ENCODE results near the gene ZFHX2. TPM values are rescaled to one million over a fixed set of nuclear protein-coding genes. Genes with fewer than 3 reads are reported as not detected.

The ZFHX2 gene
- polyA plus RNA-seq, 1 of the 3 experiments (the other 2 are of a cell fraction): 0.77 TPM

GRCh38 chr14:23577710-23578392 is 26.3 kb upstream of the ZFHX2 start:
- peak; percentile 84 for DNase-seq
- Histone ChIP-seq H3K4me1 (ENCODE audit: control insufficient read depth in 1 of 2, insufficient read depth in 2 of 2, low read depth in 1 of 2, low read length in 1 of 2) (peaks cover 0 to 25% of the 10 kb centered on the region in 2 experiments; a peak in 1 of 4 replicates), H2AFZ (ENCODE audit: low read depth) (peak overlapping the region; percentile 81; the same call in 1 of the 2 replicates), H3K79me2 (ENCODE audit: insufficient read depth) (no peaks in the 10 kb centered on the region), H3K9me3 (no peaks in the 10 kb centered on the region), H3F3A (replicated peaks; ENCODE audit: insufficient read depth) (no peaks in the 10 kb centered on the region), H3K27me3 (ENCODE audit: insufficient read depth) (no peaks in the 10 kb centered on the region), H3K4me2 (peak overlapping the region; percentile 82), H3K36me3 (replicated peaks in 1 of 2; ENCODE audit: control insufficient read depth in 1 of 2, insufficient read depth in 2 of 2, low read length in 1 of 2) (no peaks in the 10 kb centered on the region), H3K4me3 (ENCODE audit: low read depth in 2 of 2, low read length in 1 of 2) (peak overlapping the region; percentile 61 to 66), H3K27ac (ENCODE audit: low read depth in 2 of 2, low read length in 1 of 2) (peak overlapping the region in 1 of 2 experiments; percentile 94; a peak in 2 of 4 replicates), H3K9ac (peak overlapping the region; percentile 47), H4K20me1 (ENCODE audit: insufficient read depth) (no peaks in the 10 kb centered on the region), H3K9me2 (no peaks in the 10 kb centered on the region)
- CTCF ChIA-PET: interaction anchor here (0.7 to 4.3 kb wide), 6 partner anchors 12 to 558 kb away, joined by 3 to 19 read pairs (median 4); partner anchors contain the start of gene PSME1
- peak; percentile 20; the same call in 1 of the 2 replicates for TF ChIP-seq MXI1 (IDR thresholded peaks at IDR 0.05; ENCODE audit: low read depth, low read length)
- TF ChIP-seq RFX5 (IDR thresholded peaks at IDR 0.05; ENCODE audit: low read length): no peak
- no peak for TF ChIP-seq USF1 (IDR thresholded peaks at IDR 0.05; ENCODE audit: borderline replicate concordance, low read depth)
- 3% methylated on average over 20 of the region's 24 CpGs for WGBS (ENCODE audit: low lambda C conversion rate)
- POLR2A ChIA-PET: interaction anchor here (1.0 to 1.5 kb wide), 3 partner anchors 11 to 22 kb away, joined by 3 to 6 read pairs (median 4); partner anchors contain the start of gene AP1G2

DNA sequence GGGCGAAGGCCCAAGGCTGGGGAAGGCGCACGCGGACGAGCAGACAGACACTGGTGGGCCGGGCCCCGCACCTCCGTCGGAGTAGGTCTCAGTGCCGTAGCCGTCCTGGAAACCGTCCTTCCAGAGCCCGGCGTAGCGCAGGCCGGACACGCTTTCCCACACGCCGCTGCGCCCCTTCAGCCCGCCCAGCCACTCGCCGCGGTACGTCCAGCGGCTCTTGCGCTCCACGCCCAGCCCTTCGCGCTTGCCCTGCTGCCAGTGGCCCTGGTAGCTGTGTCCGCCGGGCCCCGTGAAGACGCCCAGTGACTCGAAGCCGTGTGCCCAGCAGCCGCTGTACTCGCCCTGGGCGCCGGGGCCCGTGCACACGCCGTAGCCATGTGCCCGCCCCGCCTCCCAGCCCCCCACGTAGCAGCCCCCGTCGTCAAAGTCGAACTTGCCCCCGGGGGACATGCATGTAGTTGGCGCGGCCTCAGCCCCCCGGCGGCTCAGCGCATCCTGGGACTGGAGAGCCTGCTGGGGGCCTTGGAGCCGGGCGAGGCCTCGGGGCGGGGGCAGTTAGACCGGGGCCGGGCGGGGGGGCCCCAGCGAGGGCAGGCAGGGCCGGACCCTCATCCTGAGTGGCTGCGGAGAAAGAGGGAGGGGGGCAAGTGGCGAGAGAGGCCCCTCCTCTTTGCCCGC is 25.6 kb upstream of the ZFHX2 start:
- Histone ChIP-seq H3K4me1 (ENCODE audit: control insufficient read depth in 1 of 2, insufficient read depth in 2 of 2, low read depth in 1 of 2, low read length in 1 of 2) (peaks cover 0 to 22% of the 10 kb centered on the region in 2 experiments; a peak in 1 of 4 replicates), H3K9ac (peak overlapping the region; percentile 47; the same call in 1 of the 2 replicates), H3K27me3 (ENCODE audit: insufficient read depth) (no peaks in the 10 kb centered on the region), H3K27ac (ENCODE audit: low read depth in 2 of 2, low read length in 1 of 2) (peak overlapping the region in 1 of 2 experiments; percentile 94; a peak in 2 of 4 replicates), H3K79me2 (ENCODE audit: insufficient read depth) (no peaks in the 10 kb centered on the region), H2AFZ (ENCODE audit: low read depth) (peak overlapping the region; percentile 35; the same call in 1 of the 2 replicates), H3K9me3 (no peaks in the 10 kb centered on the region), H4K20me1 (ENCODE audit: insufficient read depth) (no peaks in the 10 kb centered on the region), H3K36me3 (replicated peaks in 1 of 2; ENCODE audit: control insufficient read depth in 1 of 2, insufficient read depth in 2 of 2, low read length in 1 of 2) (no peaks in the 10 kb centered on the region), H3F3A (replicated peaks; ENCODE audit: insufficient read depth) (no peaks in the 10 kb centered on the region), H3K9me2 (no peaks in the 10 kb centered on the region), H3K4me2 (peak overlapping the region; percentile 82), H3K4me3 (ENCODE audit: low read depth in 2 of 2, low read length in 1 of 2) (peak overlapping the region; percentile 61 to 66; a peak in 3 of 4 replicates)
- TF ChIP-seq SMC3 (IDR thresholded peaks at IDR 0.05; ENCODE audit: low read depth, low read length) (no peak), MAX (IDR thresholded peaks at IDR 0.05; ENCODE audit: low read depth) (peak; percentile 34; the same call in 1 of the 2 replicates), SIN3A (IDR thresholded peaks at IDR 0.05; ENCODE audit: borderline replicate concordance, low read depth, low read length) (no peak), RAD21 (IDR thresholded peaks at IDR 0.05; ENCODE audit: low read length) (no peak), ZBTB33 (IDR thresholded peaks at IDR 0.05; ENCODE audit: borderline replicate concordance, low read depth) (no peak), MXI1 (IDR thresholded peaks at IDR 0.05; ENCODE audit: low read depth, low read length) (peak; percentile 75; the same call in 1 of the 2 replicates), USF1 (IDR thresholded peaks at IDR 0.05; ENCODE audit: borderline replicate concordance, low read depth) (no peak), YY1 (IDR thresholded peaks at IDR 0.05; ENCODE audit: low read depth) (no peak), CHD2 (IDR thresholded peaks at IDR 0.05; ENCODE audit: low read length, partially characterized antibody) (no peak), REST (IDR thresholded peaks at IDR 0.05; ENCODE audit: low read depth, low read length) (no peak), FOXM1 (IDR thresholded peaks at IDR 0.05; ENCODE audit: low read depth) (no peak)
- TF ChIP-seq, protein P1, sequence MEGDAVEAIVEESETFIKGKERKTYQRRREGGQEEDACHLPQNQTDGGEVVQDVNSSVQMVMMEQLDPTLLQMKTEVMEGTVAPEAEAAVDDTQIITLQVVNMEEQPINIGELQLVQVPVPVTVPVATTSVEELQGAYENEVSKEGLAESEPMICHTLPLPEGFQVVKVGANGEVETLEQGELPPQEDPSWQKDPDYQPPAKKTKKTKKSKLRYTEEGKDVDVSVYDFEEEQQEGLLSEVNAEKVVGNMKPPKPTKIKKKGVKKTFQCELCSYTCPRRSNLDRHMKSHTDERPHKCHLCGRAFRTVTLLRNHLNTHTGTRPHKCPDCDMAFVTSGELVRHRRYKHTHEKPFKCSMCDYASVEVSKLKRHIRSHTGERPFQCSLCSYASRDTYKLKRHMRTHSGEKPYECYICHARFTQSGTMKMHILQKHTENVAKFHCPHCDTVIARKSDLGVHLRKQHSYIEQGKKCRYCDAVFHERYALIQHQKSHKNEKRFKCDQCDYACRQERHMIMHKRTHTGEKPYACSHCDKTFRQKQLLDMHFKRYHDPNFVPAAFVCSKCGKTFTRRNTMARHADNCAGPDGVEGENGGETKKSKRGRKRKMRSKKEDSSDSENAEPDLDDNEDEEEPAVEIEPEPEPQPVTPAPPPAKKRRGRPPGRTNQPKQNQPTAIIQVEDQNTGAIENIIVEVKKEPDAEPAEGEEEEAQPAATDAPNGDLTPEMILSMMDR (IDR thresholded peaks at IDR 0.05): no peak
- CTCF ChIA-PET: interaction anchor here (1.1 to 4.3 kb wide), 2 partner anchors 12 to 18 kb away, joined by 3 to 19 read pairs; no protein-coding TSS in a partner anchor
- POLR2A ChIA-PET: no interaction called here
- peak; percentile 92 for DNase-seq
- 45% methylated on average over 26 of the region's 67 CpGs for WGBS (ENCODE audit: low lambda C conversion rate)

All from SK-N-SH (cell line).